ENCODE results near the gene AKAP13. TPM values are rescaled to one million over a fixed set of nuclear protein-coding genes. Genes with fewer than 3 reads are reported as not detected.

AKAP13 gene
- polyA plus RNA-seq, 2 donors, result 27.6 to 35.7 TPM

DNA sequence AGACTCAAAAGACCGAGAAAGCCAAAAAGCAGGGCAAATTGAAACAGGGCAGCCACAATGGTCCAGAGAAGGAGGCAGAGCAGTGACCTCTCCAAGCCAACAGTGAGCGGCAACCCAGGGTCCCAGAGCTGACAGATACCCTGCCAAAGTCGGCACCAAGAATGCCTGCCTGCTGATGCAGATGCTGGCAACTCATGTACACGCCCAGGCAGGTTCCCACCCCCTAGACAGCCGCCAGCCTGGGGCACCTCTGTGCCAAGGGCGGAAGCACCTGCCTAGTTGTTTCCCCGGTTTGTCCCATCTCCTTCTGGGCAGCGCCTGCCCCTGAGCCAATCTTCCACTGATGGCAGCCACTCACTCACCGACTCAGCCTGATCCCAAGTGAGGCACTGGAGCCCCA, 392.3 kb downstream of the AKAP13 start:
- peak overlapping the region; percentile 48 to 58 for H3K27ac ChIP-seq (ENCODE audit: low read depth in 2 of 2, low read length in 1 of 2)
- peaks cover 0 to 13% of the 10 kb centered on the region in 2 donors for H3K36me3 ChIP-seq (ENCODE audit: control insufficient read depth in 2 of 2, insufficient read depth in 2 of 2, low read length in 1 of 2)
- H3K4me1 ChIP-seq (ENCODE audit: control insufficient read depth in 2 of 2, insufficient read depth in 2 of 2, low read length in 1 of 2), result peaks cover 12 to 35% of the 10 kb centered on the region in 2 donors
- H3K27me3 ChIP-seq (ENCODE audit: control insufficient read depth in 1 of 2, insufficient read depth in 2 of 2, low read length in 2 of 2), result no peaks in the 10 kb centered on the region
- H3K9me3 ChIP-seq (ENCODE audit: control insufficient read depth in 2 of 2, insufficient read depth in 1 of 2, low read depth in 1 of 2, low read length in 1 of 2), result no peaks in the 10 kb centered on the region
- 51 to 52% methylated on average over 9 of the region's 9 CpGs for WGBS, 2 donors
- H3K4me3 ChIP-seq (ENCODE audit: low read depth in 1 of 2, low read length in 2 of 2), result no peak overlapping the region

- no peak overlapping the region for H3K27ac ChIP-seq (ENCODE audit: low read depth in 2 of 2, low read length in 1 of 2)
- no peaks in the 10 kb centered on the region for H3K9me3 ChIP-seq (ENCODE audit: control insufficient read depth in 2 of 2, insufficient read depth in 1 of 2, low read depth in 1 of 2, low read length in 1 of 2)
- H3K4me3 ChIP-seq (ENCODE audit: low read depth in 1 of 2, low read length in 2 of 2), result no peak overlapping the region
- H3K36me3 ChIP-seq (ENCODE audit: control insufficient read depth in 2 of 2, insufficient read depth in 2 of 2, low read length in 1 of 2), result peaks cover 0 to 11% of the 10 kb centered on the region in 2 donors
- H3K4me1 ChIP-seq (ENCODE audit: control insufficient read depth in 2 of 2, insufficient read depth in 2 of 2, low read length in 1 of 2), result peaks cover 12 to 35% of the 10 kb centered on the region in 2 donors
- no peaks in the 10 kb centered on the region for H3K27me3 ChIP-seq (ENCODE audit: control insufficient read depth in 1 of 2, insufficient read depth in 2 of 2, low read length in 2 of 2)
- 87 to 88% methylated on average over 12 of the region's 12 CpGs for WGBS, 2 donors
Observed at GRCh38 chr15:85773249-85773648, 392.8 kb downstream of the AKAP13 start.

- Histone ChIP-seq H3K9me3 (ENCODE audit: control insufficient read depth in 2 of 2, insufficient read depth in 1 of 2, low read depth in 1 of 2, low read length in 1 of 2) (no peaks in the 10 kb centered on the region), H3K4me1 (ENCODE audit: control insufficient read depth in 2 of 2, insufficient read depth in 2 of 2, low read length in 1 of 2) (peaks cover 17 to 40% of the 10 kb centered on the region in 2 donors), H3K27ac (ENCODE audit: low read depth in 2 of 2, low read length in 1 of 2) (no peak overlapping the region), H3K27me3 (ENCODE audit: control insufficient read depth in 1 of 2, insufficient read depth in 2 of 2, low read length in 2 of 2) (no peaks in the 10 kb centered on the region), H3K4me3 (ENCODE audit: low read depth in 1 of 2, low read length in 2 of 2) (no peak overlapping the region), H3K36me3 (ENCODE audit: control insufficient read depth in 2 of 2, insufficient read depth in 2 of 2, low read length in 1 of 2) (peaks cover 0 to 5% of the 10 kb centered on the region in 2 donors)
- WGBS, 2 donors, result 93 to 97% methylated on average over 10 of the region's 10 CpGs
Observed at GRCh38 chr15:85773970-85774369, 393.6 kb downstream of the AKAP13 start.

DNA sequence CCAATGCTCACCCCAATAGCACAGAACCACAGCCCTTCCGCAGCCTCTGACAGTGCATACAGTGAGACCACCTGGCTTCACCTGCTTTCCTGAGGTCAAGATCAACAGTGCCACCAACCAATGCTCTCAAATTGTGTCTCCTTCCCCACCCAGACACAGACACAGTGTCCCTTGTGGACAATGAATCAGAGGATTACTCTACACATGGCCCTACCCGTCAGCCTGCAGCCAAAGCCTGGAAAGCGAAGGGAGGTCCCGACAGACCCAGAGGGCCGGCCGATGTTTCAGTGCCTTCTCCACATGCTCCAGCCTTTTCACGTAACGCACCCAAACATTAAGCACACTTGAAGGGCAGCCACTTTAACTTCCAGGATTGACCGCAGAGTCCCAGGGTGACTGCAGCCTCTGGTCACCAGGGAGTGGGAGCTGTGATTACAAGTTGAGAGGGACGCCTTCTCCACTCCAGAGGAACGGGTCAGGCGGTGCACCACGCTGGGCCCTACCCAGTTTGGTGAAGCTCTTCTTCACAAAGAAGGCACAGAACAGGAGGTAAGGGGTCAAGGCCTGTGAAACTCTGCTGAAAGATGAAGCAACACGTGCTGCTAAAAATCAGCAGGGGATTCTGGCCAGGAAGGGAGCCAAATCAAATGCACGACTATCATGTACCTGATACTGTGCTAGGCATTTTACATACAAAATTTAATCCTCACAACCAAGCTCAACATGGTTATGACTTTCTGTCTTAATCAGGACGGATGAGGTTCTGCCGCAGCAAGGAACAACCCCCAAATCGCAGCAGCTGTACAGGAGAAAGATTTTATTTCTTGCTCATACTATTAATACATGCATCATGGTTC, 397.1 kb downstream of the AKAP13 start:
- Histone ChIP-seq H3K4me3 (ENCODE audit: low read depth in 1 of 2, low read length in 2 of 2) (no peak overlapping the region), H3K4me1 (ENCODE audit: control insufficient read depth in 2 of 2, insufficient read depth in 2 of 2, low read length in 1 of 2) (peaks cover 18 to 23% of the 10 kb centered on the region in 2 donors), H3K27me3 (ENCODE audit: control insufficient read depth in 1 of 2, insufficient read depth in 2 of 2, low read length in 2 of 2) (no peaks in the 10 kb centered on the region), H3K27ac (ENCODE audit: low read depth in 2 of 2, low read length in 1 of 2) (no peak overlapping the region), H3K36me3 (ENCODE audit: control insufficient read depth in 2 of 2, insufficient read depth in 2 of 2, low read length in 1 of 2) (no peaks in the 10 kb centered on the region), H3K9me3 (ENCODE audit: control insufficient read depth in 2 of 2, insufficient read depth in 1 of 2, low read depth in 1 of 2, low read length in 1 of 2) (no peaks in the 10 kb centered on the region)
- WGBS, 2 donors, result 91 to 93% methylated on average over 18 of the region's 18 CpGs

GRCh38 chr15:85778107-85778776, 397.8 kb downstream of the AKAP13 start:
- no peak overlapping the region for H3K27ac ChIP-seq (ENCODE audit: low read depth in 2 of 2, low read length in 1 of 2)
- WGBS, 2 donors, result 73 to 80% methylated on average over 10 of the region's 10 CpGs
- no peak overlapping the region for H3K4me3 ChIP-seq (ENCODE audit: low read depth in 1 of 2, low read length in 2 of 2)
- H3K9me3 ChIP-seq (ENCODE audit: control insufficient read depth in 2 of 2, insufficient read depth in 1 of 2, low read depth in 1 of 2, low read length in 1 of 2), result no peaks in the 10 kb centered on the region
- H3K27me3 ChIP-seq (ENCODE audit: control insufficient read depth in 1 of 2, insufficient read depth in 2 of 2, low read length in 2 of 2), result no peaks in the 10 kb centered on the region
- H3K36me3 ChIP-seq (ENCODE audit: control insufficient read depth in 2 of 2, insufficient read depth in 2 of 2, low read length in 1 of 2), result no peaks in the 10 kb centered on the region
- H3K4me1 ChIP-seq (ENCODE audit: control insufficient read depth in 2 of 2, insufficient read depth in 2 of 2, low read length in 1 of 2), result peaks cover 14 to 15% of the 10 kb centered on the region in 2 donors

GRCh38 chr15:85779249-85779648, 398.8 kb downstream of the AKAP13 start:
- no peaks in the 10 kb centered on the region for H3K27me3 ChIP-seq (ENCODE audit: control insufficient read depth in 1 of 2, insufficient read depth in 2 of 2, low read length in 2 of 2)
- no peak overlapping the region for H3K4me3 ChIP-seq (ENCODE audit: low read depth in 1 of 2, low read length in 2 of 2)
- 85 to 87% methylated on average over 1 of the region's 1 CpG for WGBS, 2 donors
- H3K27ac ChIP-seq (ENCODE audit: low read depth in 2 of 2, low read length in 1 of 2), result no peak overlapping the region
- H3K9me3 ChIP-seq (ENCODE audit: control insufficient read depth in 2 of 2, insufficient read depth in 1 of 2, low read depth in 1 of 2, low read length in 1 of 2), result no peaks in the 10 kb centered on the region
- peaks cover 10 to 12% of the 10 kb centered on the region in 2 donors for H3K4me1 ChIP-seq (ENCODE audit: control insufficient read depth in 2 of 2, insufficient read depth in 2 of 2, low read length in 1 of 2)
- H3K36me3 ChIP-seq (ENCODE audit: control insufficient read depth in 2 of 2, insufficient read depth in 2 of 2, low read length in 1 of 2), result no peaks in the 10 kb centered on the region

DNA sequence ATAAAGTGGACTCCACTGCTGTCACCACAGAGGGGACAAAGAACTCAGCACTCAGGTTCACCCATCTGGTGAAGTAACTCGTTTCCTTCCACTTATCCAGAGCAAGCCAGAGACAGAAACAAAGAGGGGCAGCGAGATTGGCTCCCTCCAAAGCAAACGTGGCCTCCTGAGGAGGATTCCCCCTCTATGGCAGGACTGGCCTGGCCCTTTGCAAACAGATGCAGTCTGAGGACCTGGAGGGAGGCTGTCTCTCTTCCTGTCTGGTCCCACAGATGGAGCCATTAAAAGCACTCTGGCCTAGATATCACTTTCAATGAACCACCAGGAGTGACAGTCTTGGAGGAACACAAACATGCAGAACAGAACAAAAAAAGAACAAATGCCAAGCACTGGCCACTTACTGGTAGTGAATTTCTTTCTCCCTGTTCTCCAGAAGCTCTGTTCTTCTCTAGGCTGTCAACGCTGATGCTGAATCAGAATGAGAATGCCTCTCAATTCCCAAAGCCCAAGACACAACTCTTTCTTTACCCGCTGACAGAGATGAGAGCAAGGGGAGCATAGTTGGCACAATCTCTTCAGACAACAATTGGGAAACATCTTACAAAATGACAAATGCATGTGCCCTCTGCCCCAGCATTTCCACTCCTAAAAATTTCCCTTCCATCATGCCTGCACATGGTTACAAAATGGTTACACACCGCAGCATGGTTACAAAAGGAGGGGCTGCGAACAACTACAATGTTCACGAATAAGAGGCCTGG, 400.0 kb downstream of the AKAP13 start:
- Histone ChIP-seq H3K27ac (ENCODE audit: low read depth in 2 of 2, low read length in 1 of 2) (no peak overlapping the region), H3K4me3 (ENCODE audit: low read depth in 1 of 2, low read length in 2 of 2) (no peak overlapping the region), H3K9me3 (ENCODE audit: control insufficient read depth in 2 of 2, insufficient read depth in 1 of 2, low read depth in 1 of 2, low read length in 1 of 2) (no peaks in the 10 kb centered on the region), H3K27me3 (ENCODE audit: control insufficient read depth in 1 of 2, insufficient read depth in 2 of 2, low read length in 2 of 2) (no peaks in the 10 kb centered on the region), H3K36me3 (ENCODE audit: control insufficient read depth in 2 of 2, insufficient read depth in 2 of 2, low read length in 1 of 2) (no peaks in the 10 kb centered on the region), H3K4me1 (ENCODE audit: control insufficient read depth in 2 of 2, insufficient read depth in 2 of 2, low read length in 1 of 2) (peaks cover 7 to 12% of the 10 kb centered on the region in 2 donors)
- WGBS, 2 donors, result 88 to 92% methylated on average over 8 of the region's 8 CpGs

DNA sequence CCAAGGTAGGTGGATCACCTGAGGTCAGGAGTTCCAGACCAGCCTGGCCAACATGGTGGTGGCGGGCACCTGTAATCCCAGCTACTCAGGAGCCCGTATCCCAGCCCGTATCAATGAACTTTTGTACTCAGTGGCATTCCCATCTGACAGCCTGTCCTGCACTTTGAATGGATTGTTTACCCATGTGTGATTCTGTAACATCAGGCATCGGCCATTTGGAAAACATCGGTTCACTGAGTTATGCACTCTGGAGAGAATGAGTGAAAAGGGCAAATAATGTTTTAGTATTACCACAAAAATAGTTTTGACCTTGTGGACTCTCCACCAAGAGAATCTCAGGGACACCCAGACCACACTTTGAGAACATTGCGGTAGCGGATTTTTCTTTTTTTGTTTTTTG, 400.7 kb downstream of the AKAP13 start:
- WGBS, 2 donors, result 89 to 92% methylated on average over 7 of the region's 7 CpGs
- no peaks in the 10 kb centered on the region for H3K9me3 ChIP-seq (ENCODE audit: control insufficient read depth in 2 of 2, insufficient read depth in 1 of 2, low read depth in 1 of 2, low read length in 1 of 2)
- no peak overlapping the region for H3K27ac ChIP-seq (ENCODE audit: low read depth in 2 of 2, low read length in 1 of 2)
- peaks cover 10 to 14% of the 10 kb centered on the region in 2 donors for H3K4me1 ChIP-seq (ENCODE audit: control insufficient read depth in 2 of 2, insufficient read depth in 2 of 2, low read length in 1 of 2)
- no peaks in the 10 kb centered on the region for H3K36me3 ChIP-seq (ENCODE audit: control insufficient read depth in 2 of 2, insufficient read depth in 2 of 2, low read length in 1 of 2)
- no peak overlapping the region for H3K4me3 ChIP-seq (ENCODE audit: low read depth in 1 of 2, low read length in 2 of 2)
- H3K27me3 ChIP-seq (ENCODE audit: control insufficient read depth in 1 of 2, insufficient read depth in 2 of 2, low read length in 2 of 2), result no peaks in the 10 kb centered on the region

GRCh38 chr15:85782064-85782463, 401.7 kb downstream of the AKAP13 start:
- no peak overlapping the region for H3K27ac ChIP-seq (ENCODE audit: low read depth in 2 of 2, low read length in 1 of 2)
- H3K4me1 ChIP-seq (ENCODE audit: control insufficient read depth in 2 of 2, insufficient read depth in 2 of 2, low read length in 1 of 2), result peaks cover 14 to 16% of the 10 kb centered on the region in 2 donors
- no peak overlapping the region for H3K4me3 ChIP-seq (ENCODE audit: low read depth in 1 of 2, low read length in 2 of 2)
- no peaks in the 10 kb centered on the region for H3K36me3 ChIP-seq (ENCODE audit: control insufficient read depth in 2 of 2, insufficient read depth in 2 of 2, low read length in 1 of 2)
- WGBS, 2 donors, result 89 to 95% methylated on average over 6 of the region's 6 CpGs
- no peaks in the 10 kb centered on the region for H3K9me3 ChIP-seq (ENCODE audit: control insufficient read depth in 2 of 2, insufficient read depth in 1 of 2, low read depth in 1 of 2, low read length in 1 of 2)
- H3K27me3 ChIP-seq (ENCODE audit: control insufficient read depth in 1 of 2, insufficient read depth in 2 of 2, low read length in 2 of 2), result no peaks in the 10 kb centered on the region

Measured in esophagus (tissue), 2 donors.